NCI-H524 treated with DMSO at 0.1 percent for 48 hours (cell line): ENCODE data around the gene MORC3.
"Not testable (repeated sequence)": the region's sequence is repeated elsewhere in the genome, so short reads cannot be mapped to it uniquely, and the experiment has no call there.

ENCODE experiments used
- DNase-seq: peaks from one replicate; lab custom pipeline; 2025; lab: John Stamatoyannopoulos, UW

MORC3 gene

GRCh38 chr21:36319767-36320420 is at the start of gene MORC3:
MORC3 (plus strand) TSS chr21:36320197; CDS start chr21:36320265, 68 bp downstream.
- DNase-seq = peak; percentile 98

- DNase-seq = not testable (repeated sequence)
Measured at GRCh38 chr21:36270786-36271695, 49.0 kb upstream of the MORC3 start.

DNA sequence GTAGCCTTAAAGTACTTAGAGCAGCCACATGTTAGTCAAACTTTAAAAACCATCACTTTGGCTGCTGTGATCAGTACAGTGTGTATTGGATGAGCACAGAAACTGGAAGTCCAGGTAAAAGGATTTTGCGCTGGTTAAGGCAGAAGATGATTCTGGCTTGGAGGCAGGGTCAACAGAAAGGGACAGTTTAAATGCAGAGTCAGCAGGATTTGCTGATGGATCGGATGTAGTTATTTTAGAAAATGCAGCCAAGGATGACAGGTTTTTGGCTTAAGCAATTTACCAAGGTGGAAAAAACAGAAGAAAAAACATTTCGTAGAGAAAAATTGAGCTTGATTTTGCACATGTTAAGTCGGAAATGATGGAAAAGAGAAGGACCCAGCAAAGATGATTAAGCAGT is 45.9 kb upstream of the MORC3 start:
- no peak for DNase-seq

GRCh38 chr21:36282568-36283230 is 37.3 kb upstream of the MORC3 start:
- DNase-seq = no peak

DNA sequence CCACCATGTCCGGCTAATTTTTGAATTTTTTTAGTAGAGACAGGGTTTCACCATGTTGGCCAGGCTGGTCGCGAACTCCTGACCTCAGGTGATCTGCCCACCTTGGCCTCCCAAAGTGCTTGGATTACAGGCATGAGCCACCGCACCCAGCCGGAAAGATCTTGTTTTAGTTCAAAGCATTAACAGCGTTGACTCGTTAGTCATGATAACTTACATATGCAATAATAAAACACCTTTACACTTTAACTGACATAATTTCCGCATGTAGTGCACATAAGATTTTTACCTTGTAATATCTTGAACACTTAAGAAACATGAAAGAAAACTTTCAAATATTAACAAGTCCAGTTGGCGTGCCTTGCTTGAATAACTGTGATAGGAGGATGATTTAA is 36.8 kb upstream of the MORC3 start:
- DNase-seq = not testable (repeated sequence)

DNA sequence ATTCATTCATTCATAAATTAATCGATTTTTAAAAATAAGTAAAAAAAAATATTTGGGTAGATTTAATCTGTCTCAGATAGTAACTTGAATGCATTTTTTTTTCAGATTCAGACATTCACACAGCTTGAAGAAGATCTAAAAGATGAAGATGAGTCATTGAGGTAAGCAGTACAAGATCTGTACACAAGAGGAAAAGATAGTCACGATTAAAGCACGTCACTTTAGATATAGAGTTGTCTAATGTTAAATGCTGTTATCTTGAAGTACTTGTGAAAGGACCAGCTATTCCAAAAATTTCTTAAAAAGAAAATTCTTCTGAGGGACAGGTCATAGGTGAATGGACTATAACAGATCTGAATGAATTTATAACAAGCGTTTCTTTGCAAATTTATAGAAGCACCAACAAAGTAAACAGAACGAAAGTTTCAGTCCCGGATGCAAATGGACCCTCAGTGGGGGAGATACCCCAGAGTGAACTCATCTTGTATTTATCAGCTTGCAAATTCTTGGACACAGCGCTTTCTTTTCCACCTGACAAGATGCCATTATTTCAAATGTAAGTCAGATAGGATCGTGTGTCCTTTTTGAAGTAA is 31.2 kb upstream of the MORC3 start:
- no peak for DNase-seq

DNA sequence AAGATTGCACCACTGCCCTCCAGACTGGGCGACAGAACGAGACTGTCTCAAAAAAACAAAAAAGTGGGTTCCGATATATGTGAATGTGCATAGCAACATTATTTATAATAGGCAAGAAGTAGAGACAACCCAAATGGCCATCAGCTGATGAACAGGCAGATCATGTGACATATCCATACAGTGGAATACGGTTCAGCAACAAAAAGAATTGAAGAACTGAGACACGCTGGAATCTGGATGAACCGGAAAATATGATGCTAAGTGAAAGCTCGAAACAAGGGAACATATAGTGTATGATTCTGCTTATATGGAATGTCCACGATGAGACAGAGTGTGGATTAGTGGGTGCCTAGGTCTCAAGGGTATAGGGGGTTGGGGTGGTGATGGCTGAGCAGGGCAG is 28.5 kb upstream of the MORC3 start:
- DNase-seq = no peak

- no peak for DNase-seq
Measured at GRCh38 chr21:36297406-36297937, 22.5 kb upstream of the MORC3 start.

GRCh38 chr21:36297938-36298572 is 21.9 kb upstream of the MORC3 start:
- no peak for DNase-seq

DNA sequence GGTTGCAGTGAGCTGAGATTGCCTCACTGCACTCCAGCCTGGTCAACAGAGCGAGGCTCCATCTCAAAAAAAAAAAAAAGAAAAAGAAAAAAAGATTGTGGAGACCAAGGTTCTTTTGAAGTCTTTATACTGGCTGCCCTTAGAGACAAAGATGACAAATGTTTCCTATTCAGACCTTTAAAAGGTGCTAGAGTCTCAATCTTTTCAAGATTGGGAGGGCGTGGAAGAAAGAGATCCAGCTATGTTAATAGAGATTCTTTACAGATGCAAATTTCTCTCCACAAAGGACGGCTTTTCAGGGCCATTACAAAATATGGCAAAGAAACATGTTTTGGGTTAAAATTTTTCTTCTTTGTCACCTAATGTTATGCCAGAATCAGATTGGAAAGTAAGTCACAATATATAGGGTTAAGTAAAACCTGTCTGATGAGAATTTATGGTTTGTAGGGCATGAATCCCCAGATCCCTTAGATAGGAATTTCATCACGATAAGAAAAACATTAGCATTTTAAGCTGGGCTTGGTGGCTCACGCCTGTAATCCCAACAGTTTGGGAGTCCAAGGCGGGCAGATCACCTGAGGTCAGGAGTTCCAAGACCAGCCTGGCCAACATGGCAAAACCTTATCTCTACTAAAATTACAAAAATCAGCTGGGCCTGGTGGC is 13.0 kb upstream of the MORC3 start:
- no peak for DNase-seq

- DNase-seq = no peak
Measured at GRCh38 chr21:36310016-36310415, 10.0 kb upstream of the MORC3 start.

DNA sequence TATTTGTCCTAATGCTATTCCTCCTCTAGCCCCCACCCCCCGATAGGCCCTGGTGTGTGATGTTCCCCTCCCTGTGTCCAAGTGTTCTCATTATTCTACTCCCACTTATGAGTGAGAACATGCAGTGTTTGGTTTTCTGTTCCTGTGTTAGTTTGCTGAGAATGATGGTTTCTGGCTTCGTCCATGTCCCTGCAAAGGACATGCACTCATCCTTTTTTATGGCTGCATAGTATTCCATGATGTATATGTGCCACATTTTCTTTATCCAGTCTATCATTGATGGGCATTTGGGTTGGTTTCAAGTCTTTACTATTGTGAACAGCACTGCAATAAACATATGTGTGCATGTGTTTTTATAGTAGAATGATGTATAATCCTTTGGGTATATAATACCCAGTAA is 6.6 kb upstream of the MORC3 start:
- DNase-seq = not testable (repeated sequence)

GRCh38 chr21:36316045-36316444 is 4.0 kb upstream of the MORC3 start:
- DNase-seq = not testable (repeated sequence)

DNA sequence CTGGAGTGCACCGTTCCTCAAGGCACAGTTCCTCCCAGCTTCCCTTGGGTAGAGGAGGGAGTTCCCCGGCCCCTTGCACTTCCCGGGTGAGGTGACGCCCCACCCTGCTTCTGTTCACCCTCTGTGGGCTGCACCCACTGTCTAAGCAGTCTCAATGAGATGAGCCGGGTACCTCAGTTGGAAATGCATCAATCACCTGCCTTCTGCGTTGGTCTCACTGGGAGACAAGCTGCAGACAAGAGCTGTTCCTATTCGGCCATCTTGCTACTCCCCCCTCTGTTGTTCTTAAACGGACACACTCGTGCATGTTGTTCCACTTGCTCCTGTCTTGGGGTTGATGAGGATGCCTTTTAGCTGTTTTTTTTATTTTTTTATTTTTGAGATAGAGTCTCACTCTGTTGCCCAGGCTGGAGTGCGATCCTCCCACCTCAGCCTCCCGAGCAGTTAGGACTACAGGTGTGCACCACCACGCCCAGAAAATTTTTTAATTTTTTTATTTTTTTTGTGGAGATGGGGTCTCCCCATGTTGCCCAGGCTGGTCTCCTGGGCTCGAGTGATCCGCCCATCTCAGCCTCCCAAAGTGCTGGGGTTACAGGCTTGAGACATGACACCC is 3.0 kb upstream of the MORC3 start:
- no peak for DNase-seq

DNA sequence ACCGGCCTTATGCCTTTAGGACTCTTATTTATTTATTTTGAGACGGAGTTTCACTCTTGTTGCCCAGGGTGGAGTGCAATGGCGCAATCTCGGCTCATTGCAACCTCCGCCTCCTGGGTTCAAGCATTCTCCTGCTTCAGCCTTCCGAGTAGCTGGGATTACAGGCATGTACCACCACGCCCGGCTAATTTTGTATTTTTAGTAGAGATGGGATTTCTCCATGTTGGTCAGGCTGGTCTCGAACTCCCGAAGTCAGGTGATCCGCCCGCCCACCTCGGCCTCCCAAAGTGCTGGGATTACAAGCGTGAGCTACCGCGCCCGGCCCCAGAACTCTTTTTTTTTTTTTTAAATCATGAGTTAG is 611 bp upstream of the MORC3 start:
- DNase-seq = not testable (repeated sequence)

GRCh38 chr21:36320421-36321324 is 676 bp downstream of the MORC3 start:
- peak; percentile 27 for DNase-seq

GRCh38 chr21:36321325-36322082 is 1.5 kb downstream of the MORC3 start:
- DNase-seq = no peak

DNA sequence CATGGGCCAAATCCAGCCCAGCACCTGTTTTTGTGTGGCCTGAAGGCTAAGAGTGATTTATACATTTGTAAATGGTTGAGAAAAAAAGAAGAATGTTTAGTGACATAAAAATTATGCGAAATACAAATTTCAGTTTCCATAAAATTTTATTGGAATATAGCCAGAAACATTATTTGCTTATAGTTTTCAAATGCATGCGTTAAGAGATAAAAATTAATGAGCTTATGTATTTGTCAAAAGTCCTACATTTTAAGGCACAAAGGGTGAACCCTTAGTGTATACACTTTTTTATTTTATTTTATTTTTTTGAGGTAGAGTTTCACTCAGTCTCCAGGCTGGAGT is 2.1 kb downstream of the MORC3 start:
- no peak for DNase-seq

DNA sequence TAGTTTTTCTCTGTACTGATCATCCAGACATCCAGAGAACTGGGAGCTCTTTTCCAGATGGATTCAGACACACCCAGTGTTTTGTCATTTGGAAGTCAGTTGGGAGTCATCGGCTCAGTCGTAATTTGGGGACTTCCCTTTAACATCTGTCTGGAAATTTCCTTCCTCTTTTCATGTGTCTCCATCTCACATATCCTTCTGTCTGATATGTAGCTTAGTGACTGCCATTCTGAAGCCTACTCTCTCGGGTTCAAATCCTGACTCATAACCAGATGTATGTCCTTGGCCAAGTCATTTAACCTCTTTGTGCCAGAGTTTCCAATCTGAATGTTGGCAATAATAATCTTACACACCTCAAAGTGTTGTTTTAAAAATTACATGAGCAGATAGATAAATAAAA is 3.0 kb downstream of the MORC3 start:
- no peak for DNase-seq
